GM23338 (cell line): ENCODE results near the gene HMG20B. TPM values are rescaled to one million over a fixed set of nuclear protein-coding genes. Genes with fewer than 3 reads are reported as not detected.

ENCODE experiments used
- ATAC-seq: fragments of 200-7000 bp; cut with Tn5 transposase; 3 replicates; pipeline ENCODE4 v1.9.1; 2020
- DNase-seq: peaks from one replicate; pipeline ENCODE4 v3.0.0-alpha.2; 2015; ENCODE audit warnings: low spot score
- H2AFZ ChIP-seq: fragments of 200-600 bp; sonication (generic); 2 replicates; pipeline ENCODE4 v1.8.0; 2016; ENCODE audit warnings: antibody characterized with exemption, mild to moderate bottlenecking, moderate library complexity
- H3F3A ChIP-seq: fragments of 200-600 bp; sonication (generic); replicated peaks from 2 replicates; pipeline ENCODE4 v1.8.0; 2017; ENCODE audit warnings: antibody characterized with exemption, mixed run types, low read depth
- H3K27ac ChIP-seq: fragments of 200-600 bp; sonication (generic); 2 replicates; pipeline ENCODE4 v1.6.1; 2016; ENCODE audit warnings: low read depth
- H3K27me3 ChIP-seq: fragments of 200-600 bp; sonication (generic); 2 replicates; pipeline ENCODE4 v1.8.0; 2016; ENCODE audit warnings: mild to moderate bottlenecking, mixed run types, moderate library complexity; ENCODE audit not compliant: insufficient read depth
- H3K36me3 ChIP-seq: fragments of 200-600 bp; sonication (generic); 2 replicates; pipeline ENCODE4 v1.8.0; 2016; ENCODE audit warnings: mild to moderate bottlenecking; ENCODE audit not compliant: insufficient read depth
- H3K4me1 ChIP-seq: fragments of 200-600 bp; sonication (generic); 2 replicates; pipeline ENCODE4 v1.8.0; 2016; ENCODE audit warnings: mild to moderate bottlenecking, moderate library complexity; ENCODE audit not compliant: insufficient read depth
- H3K4me2 ChIP-seq: fragments of 200-600 bp; sonication (generic); 2 replicates; pipeline ENCODE4 v1.7.1; 2017; ENCODE audit warnings: mixed run types
- H3K4me3 ChIP-seq: fragments of 200-600 bp; sonication (generic); 2 replicates; pipeline ENCODE4 v1.6.1; 2016; ENCODE audit warnings: mixed run types
- H3K79me2 ChIP-seq: fragments of 200-600 bp; sonication (generic); replicated peaks from 2 replicates; pipeline ENCODE4 v1.8.0; 2017; ENCODE audit warnings: mild to moderate bottlenecking; ENCODE audit not compliant: insufficient read depth
- H3K9me2 ChIP-seq: fragments of 200-600 bp; sonication (generic); 2 replicates; pipeline ENCODE4 v1.8.0; 2017; ENCODE audit not compliant: insufficient read depth
- H4K20me1 ChIP-seq: fragments of 200-600 bp; sonication (generic); replicated peaks from 2 replicates; pipeline ENCODE4 v1.8.0; 2017; ENCODE audit warnings: mild to moderate bottlenecking; ENCODE audit not compliant: insufficient read depth
- H3K27ac Mint-ChIP-seq: 2 replicates; pipeline ENCODE4 v1.8.0; 2020; ENCODE audit warnings: inconsistent platforms, mild to moderate bottlenecking, moderate library complexity, mixed read lengths
- H3K27me3 Mint-ChIP-seq: 3 replicates; pipeline ENCODE4 v1.8.0; 2022; ENCODE audit warnings: low read depth, mild to moderate bottlenecking, moderate library complexity, mixed read lengths, inconsistent platforms; ENCODE audit not compliant: insufficient read depth, poor library complexity
- H3K36me3 Mint-ChIP-seq: 3 replicates; pipeline ENCODE4 v1.8.0; 2021; ENCODE audit warnings: low read depth, mild to moderate bottlenecking, inconsistent platforms, moderate library complexity, mixed read lengths
- H3K4me1 Mint-ChIP-seq: 3 replicates; pipeline ENCODE4 v1.8.0; 2020; ENCODE audit warnings: mild to moderate bottlenecking, inconsistent platforms, mixed read lengths
- H3K4me3 Mint-ChIP-seq: 3 replicates; pipeline ENCODE4 v1.8.0; 2021; ENCODE audit warnings: moderate library complexity, mild to moderate bottlenecking, inconsistent platforms, mixed read lengths
- H3K9me3 Mint-ChIP-seq: 3 replicates; pipeline ENCODE4 v1.8.0; 2020; ENCODE audit warnings: moderate library complexity, mild to moderate bottlenecking, inconsistent platforms, mixed read lengths
- CREB1 ChIP-seq: fragments of 250-450 bp; sonication (Bioruptor Pico); IDR thresholded peaks from 2 replicates; pipeline ENCODE4 v1.5.0; 2020; ENCODE audit warnings: low read depth, mild to moderate bottlenecking, moderate library complexity
- EZH2 ChIP-seq: fragments of 200-600 bp; sonication (generic); IDR thresholded peaks from one replicate; pipeline ENCODE4 v1.8.0; 2017; ENCODE audit warnings: antibody characterized with exemption, mild to moderate bottlenecking, low read depth; ENCODE audit not compliant: unreplicated experiment
- EZH2phosphoT487 ChIP-seq: fragments of 200-600 bp; sonication (generic); IDR thresholded peaks from one replicate; pipeline ENCODE4 v1.8.1; 2018; ENCODE audit warnings: antibody characterized with exemption; ENCODE audit not compliant: unreplicated experiment
- NANOG ChIP-seq: IDR thresholded peaks from 2 replicates; pipeline ENCODE4 v1.6.1; 2016; ENCODE audit warnings: antibody characterized with exemption, borderline replicate concordance
- POLR2AphosphoS5 ChIP-seq: IDR thresholded peaks from 2 replicates; pipeline ENCODE4 v1.6.1; 2016; ENCODE audit warnings: antibody characterized with exemption, low read depth
- STAT1 ChIP-seq: IDR thresholded peaks from one replicate; pipeline ENCODE4 v1.6.1; 2016; ENCODE audit warnings: antibody characterized with exemption; ENCODE audit not compliant: unreplicated experiment
- ZNF114 ChIP-seq: fragments of 250-450 bp; sonication (Bioruptor Pico); IDR thresholded peaks from 2 replicates; pipeline ENCODE4 v1.5.0; 2020; ENCODE audit warnings: mild to moderate bottlenecking, moderate library complexity
- ZNF331 ChIP-seq: fragments of 250-450 bp; sonication (Bioruptor Pico); IDR thresholded peaks from 2 replicates; pipeline ENCODE4 v1.5.0; 2020; ENCODE audit warnings: low read depth, mild to moderate bottlenecking, moderate library complexity
- polyA plus RNA-seq: library from polyadenylated mRNA; unstranded; fragments of >200 nt; fragmentation: Nextera tagmentation; extraction: Ambion mirVana; gene quantifications from 2 replicates; pipeline ENCODE4 v1.2.1, GENCODE V29; 2016
- total RNA-seq: library from RNA; depleted of rRNA; stranded (reverse); fragments of >200 nt; shearing (Covaris generic); gene quantifications from 2 replicates; pipeline ENCODE4 v1.2.3, GENCODE V29; 2014
- TF ChIP-seq, protein P1 (sequence below), 2 experiments: fragments of 200-600 bp in 1 of 2; sonication (generic) in 1 of 2; conservative IDR thresholded peaks; 2 replicates each; pipeline versions ENCODE4 v1.5.1 to v1.6.1; 2016 to 2017; ENCODE audit warnings: antibody characterized with exemption in 2 of 2, low read depth in 2 of 2, mild to moderate bottlenecking in 2 of 2, moderate library complexity in 1 of 2
- TF ChIP-seq, protein P2 (sequence below): IDR thresholded peaks from one replicate; pipeline ENCODE4 v1.6.1; 2018; ENCODE audit warnings: antibody characterized with exemption; ENCODE audit not compliant: unreplicated experiment

Gene HMG20B
- total and polyA plus RNA-seq, 2 experiments from 2014 or later, result 74.1 to 130 TPM

- peaks cover 33% of the 10 kb centered on the region for H3K27me3 Mint-ChIP-seq
- Histone ChIP-seq H3K36me3 (no peaks in the 10 kb centered on the region), H4K20me1 (peaks cover 6% of the 10 kb centered on the region), H3K79me2 (no peaks in the 10 kb centered on the region), H3K4me3 (peak overlapping the region; percentile 92), H3K9me2 (no peaks in the 10 kb centered on the region), H3K27ac (no peak overlapping the region; the same call in 1 of the 2 replicates), H3K4me1 (peaks cover 19% of the 10 kb centered on the region), H3F3A (peaks cover 11% of the 10 kb centered on the region), H2AFZ (no peak overlapping the region), H3K4me2 (peak overlapping the region; percentile 91), H3K27me3 (no peaks in the 10 kb centered on the region)
- peak overlapping the region; percentile 88 for H3K27ac Mint-ChIP-seq
- H3K4me3 Mint-ChIP-seq, result peak overlapping the region; percentile 77
- H3K4me1 Mint-ChIP-seq, result peaks cover 16% of the 10 kb centered on the region
- H3K9me3 Mint-ChIP-seq, result no peaks in the 10 kb centered on the region
- DNase-seq, result peak; percentile 100
- TF ChIP-seq POLR2AphosphoS5 (0 out of 2 replicates have a peak, but pooled peaks have one; percentile 35), EZH2phosphoT487 (no peak)
- H3K36me3 Mint-ChIP-seq, result peaks cover 12% of the 10 kb centered on the region
- peak; percentile 5 for ATAC-seq
These were observed 1.3 kb downstream of the HMG20B start for GRCh38 chr19:3573858-3574637.

GRCh38 chr19:3575260-3575741 is 2.6 kb downstream of the HMG20B start:
- peak; percentile 80 for DNase-seq
- Histone ChIP-seq H3K4me3 (no peak overlapping the region), H3K79me2 (no peaks in the 10 kb centered on the region), H3K27ac (no peak overlapping the region), H2AFZ (no peak overlapping the region), H3K4me1 (peaks cover 19% of the 10 kb centered on the region), H3K27me3 (peaks cover 4% of the 10 kb centered on the region; the same call in 1 of the 2 replicates), H3K9me2 (no peaks in the 10 kb centered on the region), H3K36me3 (no peaks in the 10 kb centered on the region), H3F3A (peaks cover 11% of the 10 kb centered on the region), H3K4me2 (no peak overlapping the region), H4K20me1 (peaks cover 6% of the 10 kb centered on the region)
- Mint-ChIP-seq H3K27me3 (peaks cover 37% of the 10 kb centered on the region), H3K4me1 (peaks cover 16% of the 10 kb centered on the region), H3K9me3 (no peaks in the 10 kb centered on the region), H3K4me3 (peak overlapping the region; percentile 55), H3K36me3 (peaks cover 12% of the 10 kb centered on the region), H3K27ac (no peak overlapping the region)
- TF ChIP-seq, protein P1, sequence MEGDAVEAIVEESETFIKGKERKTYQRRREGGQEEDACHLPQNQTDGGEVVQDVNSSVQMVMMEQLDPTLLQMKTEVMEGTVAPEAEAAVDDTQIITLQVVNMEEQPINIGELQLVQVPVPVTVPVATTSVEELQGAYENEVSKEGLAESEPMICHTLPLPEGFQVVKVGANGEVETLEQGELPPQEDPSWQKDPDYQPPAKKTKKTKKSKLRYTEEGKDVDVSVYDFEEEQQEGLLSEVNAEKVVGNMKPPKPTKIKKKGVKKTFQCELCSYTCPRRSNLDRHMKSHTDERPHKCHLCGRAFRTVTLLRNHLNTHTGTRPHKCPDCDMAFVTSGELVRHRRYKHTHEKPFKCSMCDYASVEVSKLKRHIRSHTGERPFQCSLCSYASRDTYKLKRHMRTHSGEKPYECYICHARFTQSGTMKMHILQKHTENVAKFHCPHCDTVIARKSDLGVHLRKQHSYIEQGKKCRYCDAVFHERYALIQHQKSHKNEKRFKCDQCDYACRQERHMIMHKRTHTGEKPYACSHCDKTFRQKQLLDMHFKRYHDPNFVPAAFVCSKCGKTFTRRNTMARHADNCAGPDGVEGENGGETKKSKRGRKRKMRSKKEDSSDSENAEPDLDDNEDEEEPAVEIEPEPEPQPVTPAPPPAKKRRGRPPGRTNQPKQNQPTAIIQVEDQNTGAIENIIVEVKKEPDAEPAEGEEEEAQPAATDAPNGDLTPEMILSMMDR (conservative IDR thresholded peaks at IDR 0.05; ENCODE audit: low read depth in 2 of 2), result peak; percentile 62 to 85
- no peak for TF ChIP-seq CREB1 (CRISPR knock-in tag)
- ATAC-seq, result no peak

DNA sequence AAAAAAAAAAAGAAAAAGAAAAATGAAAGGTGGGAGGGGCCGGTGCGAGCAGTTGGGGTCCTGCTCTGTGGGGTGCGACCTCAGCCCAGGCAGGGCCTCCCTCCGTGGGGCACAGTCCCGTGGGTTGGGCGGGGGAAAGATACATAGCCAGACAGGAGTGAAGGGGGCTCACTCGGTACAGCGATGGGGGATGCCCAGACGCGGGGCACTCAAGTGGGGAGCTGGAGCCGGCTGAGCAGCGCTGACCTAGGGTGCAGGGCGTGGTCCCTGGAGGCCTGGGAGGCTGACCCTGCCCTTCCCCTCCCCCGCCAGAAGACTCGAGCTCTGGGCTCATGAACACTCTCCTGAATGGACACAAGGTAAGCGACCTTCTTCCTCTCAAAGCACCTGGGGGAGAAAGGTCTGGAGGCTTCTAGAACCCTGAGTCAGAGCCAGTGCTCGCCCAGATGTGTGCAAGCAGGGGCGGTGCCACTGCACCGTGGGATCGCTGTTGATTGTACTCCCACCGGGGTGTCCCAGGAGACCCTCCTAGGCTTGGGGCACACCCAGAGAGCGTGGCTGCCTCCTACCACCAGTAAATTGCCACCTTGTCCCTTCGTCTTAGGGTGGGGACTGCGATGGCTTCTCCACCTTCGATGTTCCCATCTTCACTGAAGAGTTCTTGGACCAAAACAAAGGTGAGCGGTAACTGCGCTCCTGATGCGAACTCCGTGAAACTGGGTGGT is 3.4 kb downstream of the HMG20B start:
- no peaks in the 10 kb centered on the region for H3K36me3 ChIP-seq
- peaks cover 19% of the 10 kb centered on the region for H3K4me1 ChIP-seq
- peak overlapping the region; percentile 78 for H3K4me3 Mint-ChIP-seq
- peak overlapping the region; percentile 71 for H3K4me3 ChIP-seq
- H3F3A ChIP-seq, result peaks cover 11% of the 10 kb centered on the region
- DNase-seq, result no peak
- H3K27ac ChIP-seq, result peak overlapping the region; percentile 83; the same call in 1 of the 2 replicates
- peak overlapping the region; percentile 36; the same call in 1 of the 2 replicates for H3K27ac Mint-ChIP-seq
- H2AFZ ChIP-seq, result peak overlapping the region; percentile 69; the same call in 1 of the 2 replicates
- ATAC-seq, result no peak
- H3K9me2 ChIP-seq, result no peaks in the 10 kb centered on the region
- peaks cover 6% of the 10 kb centered on the region for H4K20me1 ChIP-seq
- peak overlapping the region; percentile 86 for H3K4me2 ChIP-seq
- peaks cover 16% of the 10 kb centered on the region for H3K4me1 Mint-ChIP-seq
- peaks cover 6% of the 10 kb centered on the region; the same call in 1 of the 2 replicates for H3K27me3 ChIP-seq
- peaks cover 40% of the 10 kb centered on the region for H3K27me3 Mint-ChIP-seq
- no peaks in the 10 kb centered on the region for H3K9me3 Mint-ChIP-seq
- H3K36me3 Mint-ChIP-seq, result peaks cover 12% of the 10 kb centered on the region
- H3K79me2 ChIP-seq, result no peaks in the 10 kb centered on the region
- TF ChIP-seq NANOG, result no peak
- no peak for TF ChIP-seq STAT1
- TF ChIP-seq, protein P2, sequence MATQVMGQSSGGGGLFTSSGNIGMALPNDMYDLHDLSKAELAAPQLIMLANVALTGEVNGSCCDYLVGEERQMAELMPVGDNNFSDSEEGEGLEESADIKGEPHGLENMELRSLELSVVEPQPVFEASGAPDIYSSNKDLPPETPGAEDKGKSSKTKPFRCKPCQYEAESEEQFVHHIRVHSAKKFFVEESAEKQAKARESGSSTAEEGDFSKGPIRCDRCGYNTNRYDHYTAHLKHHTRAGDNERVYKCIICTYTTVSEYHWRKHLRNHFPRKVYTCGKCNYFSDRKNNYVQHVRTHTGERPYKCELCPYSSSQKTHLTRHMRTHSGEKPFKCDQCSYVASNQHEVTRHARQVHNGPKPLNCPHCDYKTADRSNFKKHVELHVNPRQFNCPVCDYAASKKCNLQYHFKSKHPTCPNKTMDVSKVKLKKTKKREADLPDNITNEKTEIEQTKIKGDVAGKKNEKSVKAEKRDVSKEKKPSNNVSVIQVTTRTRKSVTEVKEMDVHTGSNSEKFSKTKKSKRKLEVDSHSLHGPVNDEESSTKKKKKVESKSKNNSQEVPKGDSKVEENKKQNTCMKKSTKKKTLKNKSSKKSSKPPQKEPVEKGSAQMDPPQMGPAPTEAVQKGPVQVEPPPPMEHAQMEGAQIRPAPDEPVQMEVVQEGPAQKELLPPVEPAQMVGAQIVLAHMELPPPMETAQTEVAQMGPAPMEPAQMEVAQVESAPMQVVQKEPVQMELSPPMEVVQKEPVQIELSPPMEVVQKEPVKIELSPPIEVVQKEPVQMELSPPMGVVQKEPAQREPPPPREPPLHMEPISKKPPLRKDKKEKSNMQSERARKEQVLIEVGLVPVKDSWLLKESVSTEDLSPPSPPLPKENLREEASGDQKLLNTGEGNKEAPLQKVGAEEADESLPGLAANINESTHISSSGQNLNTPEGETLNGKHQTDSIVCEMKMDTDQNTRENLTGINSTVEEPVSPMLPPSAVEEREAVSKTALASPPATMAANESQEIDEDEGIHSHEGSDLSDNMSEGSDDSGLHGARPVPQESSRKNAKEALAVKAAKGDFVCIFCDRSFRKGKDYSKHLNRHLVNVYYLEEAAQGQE, result no peak
- no peak for TF ChIP-seq ZNF331
- no peak for TF ChIP-seq POLR2AphosphoS5
- no peak for TF ChIP-seq CREB1 (CRISPR knock-in tag)
- TF ChIP-seq ZNF114 (CRISPR knock-in tag), result no peak
- no peak for TF ChIP-seq EZH2
